ENCODE measurements around the gene MRPS11. TPM values are rescaled to one million over a fixed set of nuclear protein-coding genes. Genes with fewer than 3 reads are reported as not detected.
"Not testable (repeated sequence)": the region's sequence is repeated elsewhere in the genome, so short reads cannot be mapped to it uniquely, and the experiment has no call there.

Gene MRPS11
- total RNA-seq, 1 experiment from 2014 or later: 48.4 TPM

DNA sequence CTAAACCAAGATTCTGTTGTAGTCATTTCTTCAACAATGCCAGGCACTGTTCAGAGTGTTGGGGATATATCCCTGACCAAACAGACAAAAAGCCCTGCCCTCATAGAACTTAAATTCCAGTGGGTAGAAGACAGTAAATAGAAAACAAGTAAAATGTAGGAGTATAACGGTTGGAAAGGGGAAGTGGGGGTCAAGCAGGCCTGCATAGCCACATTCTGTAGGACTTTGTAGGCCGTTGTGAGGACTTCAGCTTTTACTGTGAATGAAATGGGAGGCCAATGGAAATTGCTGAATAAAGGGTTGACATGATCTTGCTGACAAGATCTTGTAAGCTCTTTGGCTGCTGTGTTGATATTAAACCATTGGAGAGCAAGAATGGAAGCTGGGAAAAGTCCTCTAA lies 1.8 kb downstream of the MRPS11 start:
- peaks cover 6% of the 10 kb centered on the region for H3K4me1 ChIP-seq
- Mint-ChIP-seq H3K27ac (ENCODE audit: unreplicated experiment) (no peak overlapping the region), H3K4me3 (ENCODE audit: unreplicated experiment) (no peak overlapping the region), H3K9me3 (ENCODE audit: unreplicated experiment) (no peaks in the 10 kb centered on the region), H3K4me1 (ENCODE audit: low read depth, unreplicated experiment) (peaks cover 6% of the 10 kb centered on the region), H3K27me3 (ENCODE audit: insufficient read depth, unreplicated experiment) (no peaks in the 10 kb centered on the region), H3K36me3 (ENCODE audit: insufficient read depth, unreplicated experiment) (peaks cover 34% of the 10 kb centered on the region)
- no peaks in the 10 kb centered on the region for H3K9me3 ChIP-seq
- H3K4me3 ChIP-seq (ENCODE audit: low read depth, low read length): no peak overlapping the region
- POLR2A ChIA-PET: no interaction called here
- no peak for DNase-seq
- CTCF ChIA-PET: interaction anchor here (0.6 to 0.8 kb wide), 2 partner anchors 169 to 249 kb away, joined by 4 read pairs; partner anchors contain the start of gene ISG20
- TF ChIP-seq, protein P1, sequence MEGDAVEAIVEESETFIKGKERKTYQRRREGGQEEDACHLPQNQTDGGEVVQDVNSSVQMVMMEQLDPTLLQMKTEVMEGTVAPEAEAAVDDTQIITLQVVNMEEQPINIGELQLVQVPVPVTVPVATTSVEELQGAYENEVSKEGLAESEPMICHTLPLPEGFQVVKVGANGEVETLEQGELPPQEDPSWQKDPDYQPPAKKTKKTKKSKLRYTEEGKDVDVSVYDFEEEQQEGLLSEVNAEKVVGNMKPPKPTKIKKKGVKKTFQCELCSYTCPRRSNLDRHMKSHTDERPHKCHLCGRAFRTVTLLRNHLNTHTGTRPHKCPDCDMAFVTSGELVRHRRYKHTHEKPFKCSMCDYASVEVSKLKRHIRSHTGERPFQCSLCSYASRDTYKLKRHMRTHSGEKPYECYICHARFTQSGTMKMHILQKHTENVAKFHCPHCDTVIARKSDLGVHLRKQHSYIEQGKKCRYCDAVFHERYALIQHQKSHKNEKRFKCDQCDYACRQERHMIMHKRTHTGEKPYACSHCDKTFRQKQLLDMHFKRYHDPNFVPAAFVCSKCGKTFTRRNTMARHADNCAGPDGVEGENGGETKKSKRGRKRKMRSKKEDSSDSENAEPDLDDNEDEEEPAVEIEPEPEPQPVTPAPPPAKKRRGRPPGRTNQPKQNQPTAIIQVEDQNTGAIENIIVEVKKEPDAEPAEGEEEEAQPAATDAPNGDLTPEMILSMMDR (IDR thresholded peaks at IDR 0.05; ENCODE audit: insufficient read depth in 1 of 2, low read depth in 1 of 2, low read length in 1 of 2, severe bottlenecking in 1 of 2, unreplicated experiment in 1 of 2): no peak
- no TSS peak for BruUV-seq (replicated peaks)
- peaks cover 3% of the 10 kb centered on the region; the same call in 1 of the 2 replicates for H3K36me3 ChIP-seq (ENCODE audit: control insufficient read depth, insufficient read depth, low read length)
- H3K27me3 ChIP-seq (replicated peaks; ENCODE audit: control insufficient read depth, insufficient read depth, low read length): no peaks in the 10 kb centered on the region
- intact Hi-C loops (cut with micrococcal nuclease; ENCODE audit: unreplicated experiment): loop anchor here (5.0 kb wide), 1 partner anchor 78 kb away; the partner anchor contains the start of gene DET1

DNA sequence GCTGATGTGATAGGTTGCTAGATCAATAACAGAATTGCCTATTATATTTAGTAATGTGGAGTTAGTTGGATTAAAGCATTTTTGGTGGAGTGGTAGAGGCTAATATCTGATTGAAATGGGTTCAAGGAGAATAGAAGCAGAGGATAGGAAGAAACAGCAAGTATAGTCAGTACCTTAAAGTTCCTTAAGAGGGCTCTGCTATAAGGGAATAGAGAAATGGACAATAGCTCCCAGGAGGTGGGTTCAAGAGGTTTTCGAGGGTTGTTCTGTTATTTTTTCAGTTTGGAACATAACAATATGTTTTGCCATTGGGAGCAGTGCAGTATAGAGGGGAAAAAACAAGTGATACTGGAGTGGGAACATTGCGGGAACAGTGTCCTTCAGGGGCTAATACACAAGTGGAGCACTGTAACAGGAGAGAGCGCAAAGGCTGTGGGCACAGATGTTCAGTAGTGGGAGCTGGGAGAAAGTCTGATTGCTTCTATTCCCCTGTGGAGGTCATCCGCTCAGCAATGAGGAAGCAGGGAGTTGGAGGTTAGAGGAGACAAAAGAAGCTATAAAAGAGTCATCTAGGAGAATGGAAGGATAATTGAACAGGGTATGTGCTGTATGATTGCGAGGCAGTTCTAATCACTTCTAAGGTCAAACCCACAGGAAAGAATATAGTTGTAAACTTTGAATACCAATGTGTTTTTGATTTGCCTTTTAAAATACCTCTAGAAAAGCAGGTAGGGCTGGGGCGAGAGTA lies 3.3 kb downstream of the MRPS11 start:
- BruUV-seq (replicated peaks): no TSS peak
- Mint-ChIP-seq H3K4me1 (ENCODE audit: low read depth, unreplicated experiment) (peaks cover 2% of the 10 kb centered on the region), H3K27ac (ENCODE audit: unreplicated experiment) (no peak overlapping the region), H3K9me3 (ENCODE audit: unreplicated experiment) (no peaks in the 10 kb centered on the region), H3K27me3 (ENCODE audit: insufficient read depth, unreplicated experiment) (no peaks in the 10 kb centered on the region), H3K4me3 (ENCODE audit: unreplicated experiment) (no peak overlapping the region), H3K36me3 (ENCODE audit: insufficient read depth, unreplicated experiment) (peaks cover 21% of the 10 kb centered on the region)
- Histone ChIP-seq H3K36me3 (ENCODE audit: control insufficient read depth, insufficient read depth, low read length) (peaks cover 3% of the 10 kb centered on the region; the same call in 1 of the 2 replicates), H3K4me3 (ENCODE audit: low read depth, low read length) (no peak overlapping the region), H3K9me3 (no peaks in the 10 kb centered on the region), H3K27me3 (replicated peaks; ENCODE audit: control insufficient read depth, insufficient read depth, low read length) (no peaks in the 10 kb centered on the region), H3K4me1 (peaks cover 6% of the 10 kb centered on the region)
- ChIA-PET POLR2A (interaction anchor here (0.6 kb wide), 2 partner anchors 128 to 160 kb away, joined by 3 read pairs; no protein-coding TSS in a partner anchor), CTCF (no interaction called here)
- intact Hi-C loops (cut with micrococcal nuclease; ENCODE audit: unreplicated experiment): no loop called here
- TF ChIP-seq, protein P1 (IDR thresholded peaks at IDR 0.05; ENCODE audit: insufficient read depth in 1 of 2, low read depth in 1 of 2, low read length in 1 of 2, severe bottlenecking in 1 of 2, unreplicated experiment in 1 of 2): no peak
- no peak for DNase-seq

- no peaks in the 10 kb centered on the region for H3K4me1 ChIP-seq
- TF ChIP-seq, protein P1 (IDR thresholded peaks at IDR 0.05; ENCODE audit: insufficient read depth in 1 of 2, low read depth in 1 of 2, low read length in 1 of 2, severe bottlenecking in 1 of 2, unreplicated experiment in 1 of 2): no peak
- H3K27ac Mint-ChIP-seq (ENCODE audit: unreplicated experiment): no peak overlapping the region
- H3K36me3 ChIP-seq (ENCODE audit: control insufficient read depth, insufficient read depth, low read length): peaks cover 3% of the 10 kb centered on the region; the same call in 1 of the 2 replicates
- ChIA-PET CTCF (no interaction called here), POLR2A (no interaction called here)
- no peak overlapping the region for H3K4me3 ChIP-seq (ENCODE audit: low read depth, low read length)
- H3K9me3 Mint-ChIP-seq (ENCODE audit: unreplicated experiment): no peaks in the 10 kb centered on the region
- no peak overlapping the region for H3K4me3 Mint-ChIP-seq (ENCODE audit: unreplicated experiment)
- no peaks in the 10 kb centered on the region for H3K4me1 Mint-ChIP-seq (ENCODE audit: low read depth, unreplicated experiment)
- BruUV-seq (replicated peaks): no TSS peak
- peaks cover 14% of the 10 kb centered on the region for H3K36me3 Mint-ChIP-seq (ENCODE audit: insufficient read depth, unreplicated experiment)
- intact Hi-C loops (cut with micrococcal nuclease; ENCODE audit: unreplicated experiment): no loop called here
- H3K27me3 Mint-ChIP-seq (ENCODE audit: insufficient read depth, unreplicated experiment): no peaks in the 10 kb centered on the region
- no peaks in the 10 kb centered on the region for H3K9me3 ChIP-seq
- DNase-seq: no peak
- no peaks in the 10 kb centered on the region for H3K27me3 ChIP-seq (replicated peaks; ENCODE audit: control insufficient read depth, insufficient read depth, low read length)
Measured at GRCh38 chr15:88472225-88472624, 4.7 kb downstream of the MRPS11 start.

- intact Hi-C loops (cut with micrococcal nuclease; ENCODE audit: unreplicated experiment); H3K9me3 Mint-ChIP-seq (ENCODE audit: unreplicated experiment); H3K27me3 Mint-ChIP-seq (ENCODE audit: insufficient read depth, unreplicated experiment); H3K27me3 ChIP-seq (replicated peaks; ENCODE audit: control insufficient read depth, insufficient read depth, low read length); H3K9me3 ChIP-seq; H3K4me1 ChIP-seq; H3K4me3 ChIP-seq (ENCODE audit: low read depth, low read length); CTCF ChIA-PET; DNase-seq; H3K36me3 ChIP-seq (ENCODE audit: control insufficient read depth, insufficient read depth, low read length); H3K4me3 Mint-ChIP-seq (ENCODE audit: unreplicated experiment); POLR2A ChIA-PET; H3K27ac Mint-ChIP-seq (ENCODE audit: unreplicated experiment); BruUV-seq (replicated peaks); H3K4me1 Mint-ChIP-seq (ENCODE audit: low read depth, unreplicated experiment): not testable (repeated sequence)
- peaks cover 18% of the 10 kb centered on the region for H3K36me3 Mint-ChIP-seq (ENCODE audit: insufficient read depth, unreplicated experiment)
Measured at GRCh38 chr15:88473661-88474293, 6.3 kb downstream of the MRPS11 start.

Data from Caco-2 (cell line).